OCI-LY7 (cell line): ENCODE results near the gene LY86. TPM values are rescaled to one million over a fixed set of nuclear protein-coding genes. Genes with fewer than 3 reads are reported as not detected.

Experiments used
- BruUV-seq: library from RNA; stranded (reverse); fragments of 400-500 nt; replicated peaks from 2 replicates; lab custom pipeline; 2021; lab: Mats Ljungman, UMichigan
- CTCF ChIA-PET: fragments of 300-600 bp; sonication (Branson Sonifier 250); formaldehyde crosslinking; loops from one replicate; lab custom pipeline; 2022; ENCODE audit warnings: antibody characterized with exemption; ENCODE audit not compliant: unreplicated experiment; lab: Charles Lee
- POLR2A ChIA-PET: fragments of 300-600 bp; sonication (Branson Sonifier 250); formaldehyde crosslinking; loops from one replicate; lab custom pipeline; 2022; ENCODE audit warnings: antibody characterized with exemption; lab: Charles Lee
- DNase-seq: peaks from one replicate; pipeline ENCODE4 v3.0.0-alpha.2; 2015; ENCODE audit warnings: low spot score
- H2AFZ ChIP-seq: fragments of 200-600 bp; sonication (generic), shearing (Covaris generic); 2 replicates; pipeline ENCODE4 v1.6.1; 2014; ENCODE audit warnings: mild to moderate bottlenecking, antibody characterized with exemption, low read length, moderate library complexity
- H3K27ac ChIP-seq: fragments of 200-600 bp; sonication (generic); 2 replicates; pipeline ENCODE4 v1.5.1; 2014; ENCODE audit warnings: mixed run types, low read depth, mild to moderate bottlenecking, moderate library complexity, low read length, inconsistent platforms; ENCODE audit not compliant: poor library complexity, severe bottlenecking
- H3K36me3 ChIP-seq: fragments of 200-600 bp; sonication (generic); 2 replicates; pipeline ENCODE4 v1.6.1; 2014; ENCODE audit warnings: mild to moderate bottlenecking, antibody characterized with exemption, low read length, moderate library complexity, mixed read lengths; ENCODE audit not compliant: insufficient read depth
- H3K4me1 ChIP-seq: fragments of 200-600 bp; sonication (generic); 2 replicates; pipeline ENCODE4 v1.5.1; 2014; ENCODE audit warnings: mild to moderate bottlenecking, low read length; ENCODE audit not compliant: insufficient read depth, poor library complexity, severe bottlenecking
- H3K4me2 ChIP-seq: fragments of 200-600 bp; sonication (generic); 2 replicates; pipeline ENCODE4 v1.6.1; 2014; ENCODE audit warnings: mild to moderate bottlenecking, low read length
- H3K4me3 ChIP-seq: fragments of 200-600 bp; sonication (generic); 2 replicates; pipeline ENCODE4 v1.5.1; 2014; ENCODE audit warnings: mild to moderate bottlenecking, low read depth, low read length; ENCODE audit not compliant: poor library complexity, severe bottlenecking
- H3K79me2 ChIP-seq: fragments of 200-600 bp; sonication (generic); 2 replicates; pipeline ENCODE4 v1.6.1; 2016; ENCODE audit warnings: low read depth, mild to moderate bottlenecking, low read length, moderate library complexity, mixed read lengths; ENCODE audit not compliant: insufficient read depth
- H3K9me2 ChIP-seq: fragments of 200-600 bp; sonication (generic); 2 replicates; pipeline ENCODE4 v1.6.1; 2016; ENCODE audit warnings: mild to moderate bottlenecking, low read length, mixed read lengths; ENCODE audit not compliant: insufficient read depth
- H3K9me3 ChIP-seq: fragments of 200-600 bp; sonication (generic); 2 replicates; pipeline ENCODE4 v1.6.1; 2014; ENCODE audit warnings: mild to moderate bottlenecking, mixed run types, low read length, mixed read lengths
- H4K20me1 ChIP-seq: fragments of 200-600 bp; sonication (generic); 2 replicates; pipeline ENCODE4 v1.6.1; 2014; ENCODE audit warnings: mild to moderate bottlenecking, antibody characterized with exemption, low read length, moderate library complexity, mixed read lengths; ENCODE audit not compliant: insufficient read depth
- CTCF ChIP-seq: fragments of 200-600 bp; sonication (generic); conservative IDR thresholded peaks from 2 replicates; pipeline ENCODE4 v1.5.1; 2014; ENCODE audit warnings: mild to moderate bottlenecking, antibody characterized with exemption, low read length, moderate library complexity, mixed read lengths
- EZH2phosphoT487 ChIP-seq: fragments of 200-600 bp; sonication (generic); IDR thresholded peaks from 2 replicates; pipeline ENCODE4 v1.6.1; 2018; ENCODE audit warnings: low read depth, borderline replicate concordance, mild to moderate bottlenecking, mixed run types, antibody characterized with exemption, low read length, moderate library complexity, mixed read lengths
- intact Hi-C: fragments of 100-400 bp; cut with micrococcal nuclease; formaldehyde crosslinking; loops from one replicate; pipeline ENCODE4 v1.10.0; 2022; ENCODE audit not compliant: unreplicated experiment
- total RNA-seq, 2 experiments: library from RNA; depleted of rRNA in 1 of 2; stranded (reverse); fragments of >200 nt in 1 of 2; shearing (Covaris generic) in 1 of 2; gene quantifications; 2 replicates each; pipeline ENCODE4 v1.2.3, GENCODE V29; 2014 to 2022

Gene LY86
- total RNA-seq, 2 experiments from 2014 or later, result 48.4 to 62.8 TPM

- Histone ChIP-seq H3K4me3 (no peak overlapping the region), H3K4me1 (no peaks in the 10 kb centered on the region), H2AFZ (no peak overlapping the region), H3K4me2 (no peak overlapping the region), H3K27ac (no peak overlapping the region), H3K9me2 (no peaks in the 10 kb centered on the region), H4K20me1 (no peaks in the 10 kb centered on the region), H3K79me2 (peaks cover 10% of the 10 kb centered on the region; the same call in 1 of the 2 replicates), H3K9me3 (peaks cover 4% of the 10 kb centered on the region; the same call in 1 of the 2 replicates), H3K36me3 (peaks cover 83% of the 10 kb centered on the region)
- CTCF ChIA-PET, result no interaction called here
- no peak for DNase-seq
- POLR2A ChIA-PET, result interaction anchor here (0.7 to 3.6 kb wide), 6 partner anchors 10 to 614 kb away, joined by 3 to 14 read pairs (median 5); no protein-coding TSS in a partner anchor
- no TSS peak for BruUV-seq
- no peak for TF ChIP-seq EZH2phosphoT487
- TF ChIP-seq CTCF, result no peak
- intact Hi-C loops, result no loop called here
These were observed 14.8 kb downstream of the LY86 start for GRCh38 chr6:6603317-6603716.

DNA sequence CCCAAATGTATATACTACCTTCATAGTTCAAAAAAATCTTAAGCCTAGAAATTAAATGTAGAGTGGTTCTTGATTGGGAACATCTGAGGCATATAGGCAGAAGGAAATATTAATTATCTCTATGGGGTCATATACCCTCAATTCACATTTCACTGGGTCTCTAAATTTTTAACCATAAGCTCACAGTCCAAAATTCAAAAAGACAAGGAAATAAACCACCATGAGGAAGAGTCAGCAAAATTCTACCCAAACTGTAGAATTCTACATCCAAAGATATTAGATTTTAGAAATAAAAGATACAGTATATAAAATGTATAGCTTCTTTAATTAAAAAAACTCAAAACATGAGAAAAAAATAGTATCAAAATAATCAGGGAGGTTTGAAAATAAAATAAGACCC is 15.5 kb downstream of the LY86 start:
- POLR2A ChIA-PET, result interaction anchor here (0.6 to 3.6 kb wide), 8 partner anchors 11 to 1605 kb away, joined by 3 to 14 read pairs (median 5); no protein-coding TSS in a partner anchor
- peaks cover 83% of the 10 kb centered on the region for H3K36me3 ChIP-seq
- H3K9me3 ChIP-seq, result peaks cover 4% of the 10 kb centered on the region; the same call in 1 of the 2 replicates
- H3K4me2 ChIP-seq, result no peak overlapping the region
- H3K4me1 ChIP-seq, result peaks cover 3% of the 10 kb centered on the region
- DNase-seq, result no peak
- intact Hi-C loops, result no loop called here
- TF ChIP-seq EZH2phosphoT487 (no peak), CTCF (no peak)
- H4K20me1 ChIP-seq, result no peaks in the 10 kb centered on the region
- CTCF ChIA-PET, result no interaction called here
- H3K4me3 ChIP-seq, result no peak overlapping the region
- H3K79me2 ChIP-seq, result peaks cover 9% of the 10 kb centered on the region; the same call in 1 of the 2 replicates
- no TSS peak for BruUV-seq
- no peak overlapping the region for H3K27ac ChIP-seq
- H3K9me2 ChIP-seq, result no peaks in the 10 kb centered on the region
- no peak overlapping the region for H2AFZ ChIP-seq

GRCh38 chr6:6604566-6604965 is 16.0 kb downstream of the LY86 start:
- no peak for DNase-seq
- intact Hi-C loops, result no loop called here
- Histone ChIP-seq H3K4me3 (no peak overlapping the region), H3K27ac (no peak overlapping the region), H2AFZ (no peak overlapping the region), H3K9me3 (peaks cover 4% of the 10 kb centered on the region; the same call in 1 of the 2 replicates), H3K4me2 (no peak overlapping the region), H3K9me2 (no peaks in the 10 kb centered on the region), H3K4me1 (peaks cover 9% of the 10 kb centered on the region), H3K36me3 (peaks cover 83% of the 10 kb centered on the region), H4K20me1 (no peaks in the 10 kb centered on the region), H3K79me2 (peaks cover 14% of the 10 kb centered on the region; the same call in 1 of the 2 replicates)
- no TSS peak for BruUV-seq
- TF ChIP-seq CTCF (no peak), EZH2phosphoT487 (no peak)
- ChIA-PET POLR2A (interaction anchor here (0.6 to 3.6 kb wide), 6 partner anchors 11 to 1605 kb away, joined by 3 to 14 read pairs (median 5); no protein-coding TSS in a partner anchor), CTCF (no interaction called here)
